ENCODE results near the gene ATG16L2.
A peak's percentile ranks its signal among the peaks of the same experiment; 100 is the strongest.
"Not testable (repeated sequence)": the region's sequence is repeated elsewhere in the genome, so short reads cannot be mapped to it uniquely, and the experiment has no call there.

ATG16L2 gene

GRCh38 chr11:72786305-72787215, 27.7 kb upstream of the ATG16L2 start:
- no peak for DNase-seq (ENCODE audit: low read depth)
- no peak for TF ChIP-seq CTCF (conservative IDR thresholded peaks at IDR 0.05; ENCODE audit: low read depth, low read length)
- H3K4me3 ChIP-seq (ENCODE audit: low read depth, low read length): no peak overlapping the region

GRCh38 chr11:72787216-72788104, 26.8 kb upstream of the ATG16L2 start:
- TF ChIP-seq CTCF (conservative IDR thresholded peaks at IDR 0.05; ENCODE audit: low read depth, low read length): peak; percentile 21
- no peak overlapping the region for H3K4me3 ChIP-seq (ENCODE audit: low read depth, low read length)
- DNase-seq (ENCODE audit: low read depth): no peak

- no peak overlapping the region for H3K4me3 ChIP-seq (ENCODE audit: low read depth, low read length)
- TF ChIP-seq CTCF (conservative IDR thresholded peaks at IDR 0.05; ENCODE audit: low read depth, low read length): no peak
- DNase-seq (ENCODE audit: low read depth): no peak
Measured at GRCh38 chr11:72788241-72788640, 26.0 kb upstream of the ATG16L2 start.

- no peak overlapping the region for H3K4me3 ChIP-seq (ENCODE audit: low read depth, low read length)
- DNase-seq (ENCODE audit: low read depth): peak; percentile 51
- TF ChIP-seq CTCF (conservative IDR thresholded peaks at IDR 0.05; ENCODE audit: low read depth, low read length): no peak
Measured at GRCh38 chr11:72789493-72790131, 24.6 kb upstream of the ATG16L2 start.

- DNase-seq (ENCODE audit: low read depth); H3K4me3 ChIP-seq (ENCODE audit: low read depth, low read length): not testable (repeated sequence)
Measured at GRCh38 chr11:72791228-72791627, 23.0 kb upstream of the ATG16L2 start.

- no peak for DNase-seq (ENCODE audit: low read depth)
- no peak overlapping the region for H3K4me3 ChIP-seq (ENCODE audit: low read depth, low read length)
- TF ChIP-seq CTCF (conservative IDR thresholded peaks at IDR 0.05; ENCODE audit: low read depth, low read length): no peak
Measured at GRCh38 chr11:72792437-72793021, 21.7 kb upstream of the ATG16L2 start.

- no peak for TF ChIP-seq CTCF (conservative IDR thresholded peaks at IDR 0.05; ENCODE audit: low read depth, low read length)
- DNase-seq (ENCODE audit: low read depth): no peak
- no peak overlapping the region for H3K4me3 ChIP-seq (ENCODE audit: low read depth, low read length)
Measured at GRCh38 chr11:72793076-72793424, 21.2 kb upstream of the ATG16L2 start.
